NCI-H187 treated with DMSO at 0.1 percent for 48 hours (cell line): ENCODE measurements around the gene PLXNA2.

ENCODE experiments used
- DNase-seq: peaks from one replicate; lab custom pipeline; 2025; lab: John Stamatoyannopoulos, UW

Gene PLXNA2

GRCh38 chr1:208179263-208179816 is 64.8 kb downstream of the PLXNA2 start:
- no peak for DNase-seq

GRCh38 chr1:208178091-208178529 is 66.1 kb downstream of the PLXNA2 start:
- DNase-seq, result peak; percentile 30

- DNase-seq, result peak; percentile 84
These were observed 66.5 kb downstream of the PLXNA2 start for GRCh38 chr1:208177656-208178055.

DNA sequence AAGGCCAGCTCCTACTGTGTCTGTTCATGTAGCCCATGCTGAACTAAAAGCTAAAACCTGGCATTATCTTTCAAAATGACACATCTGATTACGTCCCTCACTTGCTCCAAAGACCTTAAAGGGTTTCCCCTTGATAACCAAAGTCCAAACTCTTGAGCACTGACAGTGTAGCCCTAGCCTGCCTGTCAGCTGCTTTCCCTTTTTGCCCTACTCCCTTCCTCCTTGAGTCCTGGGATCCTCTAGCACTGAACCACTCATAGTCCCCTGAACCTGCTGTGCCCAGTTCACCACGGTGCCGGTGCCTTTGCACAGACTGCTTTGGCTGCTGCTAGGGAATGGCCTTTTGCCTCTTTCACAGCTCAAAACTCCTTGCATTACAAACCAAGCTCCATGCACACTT is 67.5 kb downstream of the PLXNA2 start:
- no peak for DNase-seq

- DNase-seq, result no peak
These were observed 68.7 kb downstream of the PLXNA2 start for GRCh38 chr1:208175508-208175895.

GRCh38 chr1:208174731-208175507 is 69.3 kb downstream of the PLXNA2 start:
- no peak for DNase-seq

DNA sequence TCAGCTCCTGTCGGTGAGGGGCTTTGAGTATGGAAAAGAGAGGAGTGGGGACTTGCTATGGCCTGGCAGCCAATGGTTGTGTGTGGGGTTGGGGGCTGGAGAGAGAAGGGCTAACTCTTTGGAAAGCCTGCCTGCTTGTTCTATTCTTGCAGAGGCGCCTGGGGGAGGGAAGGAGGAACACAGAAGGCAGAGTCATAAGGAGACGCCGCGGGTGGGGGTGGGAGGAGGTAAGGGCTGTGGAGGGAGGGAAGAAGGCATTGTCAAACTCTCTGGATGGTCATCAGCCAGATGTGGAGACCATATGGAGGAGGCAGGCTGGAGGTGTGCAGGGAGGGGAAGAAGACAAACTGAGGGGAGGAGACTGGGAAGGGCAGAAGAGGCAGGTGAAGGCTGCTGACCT is 70.0 kb downstream of the PLXNA2 start:
- no peak for DNase-seq

GRCh38 chr1:208173749-208174148 is 70.4 kb downstream of the PLXNA2 start:
- no peak for DNase-seq

- no peak for DNase-seq
These were observed 71.6 kb downstream of the PLXNA2 start for GRCh38 chr1:208172423-208173145.

GRCh38 chr1:208171616-208172422 is 72.4 kb downstream of the PLXNA2 start:
- no peak for DNase-seq

DNA sequence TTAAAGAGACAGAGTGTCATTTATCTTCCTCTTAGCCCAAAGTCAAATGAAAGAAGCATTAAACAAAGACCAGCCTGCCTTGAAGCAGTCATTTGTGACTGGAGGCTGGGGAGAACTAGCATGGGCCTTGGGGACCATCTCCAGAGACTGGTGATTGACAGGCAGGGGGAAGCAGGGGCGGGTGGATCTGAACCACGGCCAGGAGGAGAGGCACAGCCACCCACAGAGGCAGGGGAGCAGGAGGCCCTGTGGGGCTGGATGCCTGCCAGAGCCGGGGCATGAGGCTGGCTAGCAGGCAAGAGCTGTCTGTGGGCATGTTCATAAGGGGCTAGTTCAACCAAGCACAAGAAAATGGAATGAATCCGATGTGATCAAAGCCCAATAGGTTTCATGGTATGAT is 73.9 kb downstream of the PLXNA2 start:
- no peak for DNase-seq

- no peak for DNase-seq
These were observed 74.9 kb downstream of the PLXNA2 start for GRCh38 chr1:208169081-208169879.

DNA sequence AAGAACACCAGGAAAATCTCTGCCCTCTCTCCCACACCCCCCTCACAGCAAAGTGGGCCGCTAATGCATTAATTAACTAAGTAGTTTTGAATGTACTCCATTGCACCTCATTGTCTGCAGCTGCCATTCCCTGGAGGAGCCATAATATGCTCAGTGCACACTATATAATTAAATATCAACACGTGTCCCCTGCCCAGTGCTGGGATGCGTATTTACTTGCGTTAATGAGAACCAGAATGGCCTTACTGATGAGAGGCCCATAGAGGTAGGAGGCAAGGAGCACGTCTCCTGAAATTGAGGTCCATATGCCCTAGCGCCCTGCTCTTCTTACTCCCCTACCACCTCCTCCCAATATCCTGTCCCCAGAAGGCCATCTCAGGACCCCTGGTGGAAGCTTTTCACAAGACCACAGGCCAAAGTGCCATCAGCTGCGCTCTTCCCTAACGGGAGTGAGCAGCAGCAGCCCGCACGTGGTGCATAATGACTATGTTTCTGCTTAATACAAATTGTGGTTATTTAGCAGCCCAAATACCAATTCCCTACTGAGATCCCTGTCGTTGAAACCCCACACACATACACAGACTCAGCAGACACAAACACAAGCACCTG is 76.8 kb downstream of the PLXNA2 start:
- no peak for DNase-seq

GRCh38 chr1:208166340-208167138 is 77.6 kb downstream of the PLXNA2 start:
- DNase-seq, result no peak

DNA sequence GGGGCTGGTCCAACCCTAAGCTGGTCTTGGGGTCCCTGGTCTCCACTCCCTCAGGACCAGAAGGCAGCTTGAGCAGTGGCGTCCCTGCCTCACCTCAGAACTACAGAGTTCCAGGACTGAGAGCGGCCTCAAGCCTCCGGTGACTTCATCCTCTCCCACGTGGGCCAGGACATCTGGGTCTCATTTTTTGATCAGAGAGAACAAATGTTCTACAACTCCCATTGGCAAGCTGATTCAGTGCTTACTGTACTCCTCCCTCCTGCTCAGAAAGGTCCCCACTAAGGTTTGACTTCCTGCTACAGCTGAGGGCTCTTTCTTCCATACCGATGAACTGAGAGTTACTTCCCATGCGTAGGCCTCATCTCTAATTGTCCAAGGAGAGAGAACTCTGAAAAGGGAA is 78.5 kb downstream of the PLXNA2 start:
- DNase-seq, result no peak

DNA sequence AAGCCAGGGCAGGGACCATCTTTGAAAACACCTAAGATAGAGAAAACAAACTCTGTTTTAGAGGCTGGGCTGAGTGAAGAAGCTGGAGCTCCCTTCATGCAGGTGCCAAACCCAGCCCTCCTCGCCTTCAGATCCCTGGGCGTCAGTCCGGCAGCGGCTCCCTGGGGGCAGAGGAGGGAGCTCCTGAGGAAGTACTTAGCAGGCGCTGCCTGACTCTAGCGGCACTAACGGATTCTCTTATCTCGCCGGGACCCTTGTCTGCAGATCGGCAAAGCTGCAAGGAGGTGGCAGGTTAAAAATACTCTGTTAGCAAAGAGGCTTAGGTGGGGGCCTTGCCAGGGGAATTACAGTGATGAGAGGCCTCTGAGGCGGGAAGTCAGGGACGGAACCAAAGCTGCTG is 79.6 kb downstream of the PLXNA2 start:
- DNase-seq, result no peak

- DNase-seq, result no peak
These were observed 80.6 kb downstream of the PLXNA2 start for GRCh38 chr1:208163539-208163938.

- no peak for DNase-seq
These were observed 81.3 kb downstream of the PLXNA2 start for GRCh38 chr1:208162903-208163302.

DNA sequence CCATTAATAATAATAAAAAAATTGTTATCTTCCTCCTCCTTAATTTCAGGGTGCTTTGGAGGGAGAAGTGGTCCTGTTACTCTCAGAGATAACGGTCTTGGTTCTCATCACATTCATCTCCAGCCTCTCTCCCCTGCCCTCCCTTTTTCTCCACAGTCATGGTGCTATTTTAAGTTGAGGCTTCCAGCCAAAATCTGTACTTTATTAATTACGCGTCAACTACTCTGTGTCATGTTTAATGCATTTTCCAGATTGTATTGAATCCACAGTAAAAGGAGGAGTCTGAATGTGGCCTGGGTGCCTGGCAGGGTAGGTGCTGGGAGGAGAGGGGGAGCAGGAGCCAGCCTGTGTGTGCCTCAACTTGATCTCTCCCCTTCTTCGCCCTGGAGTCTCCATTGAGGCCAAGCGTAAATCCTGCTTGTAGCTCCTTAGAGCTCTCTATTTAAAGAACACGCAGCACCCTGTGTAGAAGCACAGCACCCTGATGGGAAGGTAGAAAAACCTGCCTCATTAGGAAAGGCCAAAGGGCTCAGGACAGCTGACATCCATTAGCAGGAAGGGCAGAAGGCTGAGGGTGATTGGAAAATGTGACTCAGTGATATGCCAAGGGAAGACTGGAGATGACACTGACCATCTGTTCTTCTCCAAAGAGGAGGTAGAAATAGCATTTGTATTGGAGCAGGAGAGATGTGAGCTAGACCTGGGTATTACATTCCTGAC is 82.4 kb downstream of the PLXNA2 start:
- DNase-seq, result no peak

DNA sequence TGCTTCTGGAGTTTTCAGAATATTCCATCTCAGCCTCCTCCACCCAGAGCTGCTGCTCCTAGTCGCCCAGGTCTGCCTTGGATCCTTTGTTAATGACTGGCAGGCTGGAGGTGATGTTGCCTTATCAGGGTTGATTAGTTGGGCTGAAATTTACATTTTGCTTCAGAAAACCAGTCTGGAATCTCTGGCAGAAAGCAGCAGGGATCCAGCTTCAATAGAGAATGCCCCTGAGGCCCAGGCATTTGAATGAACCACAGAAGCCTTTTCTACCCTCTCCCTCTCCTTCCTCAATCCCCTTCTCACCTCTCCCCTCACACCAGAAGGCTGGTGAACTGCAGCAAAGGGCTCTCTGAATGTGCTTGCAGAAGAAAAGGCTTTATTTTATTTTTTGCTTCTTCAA is 83.2 kb downstream of the PLXNA2 start:
- no peak for DNase-seq
